H1 (cell line): Measurements from ENCODE around the gene PPP1R10. TPM values are rescaled to one million over a fixed set of nuclear protein-coding genes. Genes with fewer than 3 reads are reported as not detected.

Source experiments
- CTCF ChIA-PET: fragments of 300-600 bp; sonication (Branson Sonifier 250); formaldehyde crosslinking; loops from one replicate; lab custom pipeline; 2021; ENCODE audit not compliant: partially characterized antibody; lab: Charles Lee
- POLR2A ChIA-PET: fragments of 300-600 bp; sonication (Branson Sonifier 250); formaldehyde crosslinking; loops from one replicate; lab custom pipeline; 2021; ENCODE audit warnings: inconsistent platforms; ENCODE audit not compliant: partially characterized antibody; lab: Charles Lee
- DNase-seq, 2 experiments: peaks; one replicate each; pipeline versions ENCODE4 v3.0.0 to v3.0.0-alpha.2; 2010 to 2022; ENCODE audit warnings: low spot score in 2 of 2, low read depth in 1 of 2, mixed read lengths in 1 of 2
- FAIRE-seq: peaks from 2 replicates; lab custom pipeline; 2011; peaks lifted over from hg19 to GRCh38; lab: Jason Lieb, UNC
- H2AFZ ChIP-seq: 2 replicates; pipeline ENCODE4 v1.8.1; 2012; ENCODE audit warnings: low read length, inconsistent platforms
- H2AK5ac ChIP-seq: 2 replicates; pipeline ENCODE4 v1.6.1; 2013; ENCODE audit warnings: low read depth, low read length
- H2BK120ac ChIP-seq: replicated peaks from 2 replicates; pipeline ENCODE3; 2013; ENCODE audit warnings: low read depth, low read length, inconsistent platforms
- H2BK12ac ChIP-seq: 2 replicates; pipeline ENCODE4 v1.6.1; 2013; ENCODE audit warnings: low read depth, low read length
- H2BK15ac ChIP-seq: 2 replicates; pipeline ENCODE4 v1.6.1; 2013; ENCODE audit warnings: low read length
- H2BK20ac ChIP-seq: 2 replicates; pipeline ENCODE4 v1.6.1; 2013; ENCODE audit warnings: low read length
- H2BK5ac ChIP-seq: 2 replicates; pipeline ENCODE4 v1.6.1; 2013; ENCODE audit warnings: low read depth, low read length
- H3K14ac ChIP-seq: 2 replicates; pipeline ENCODE4 v1.6.1; 2013; ENCODE audit warnings: inconsistent platforms; ENCODE audit not compliant: insufficient read length
- H3K18ac ChIP-seq: 2 replicates; pipeline ENCODE4 v1.6.1; 2013; ENCODE audit warnings: low read length; ENCODE audit errors: extremely low read depth
- H3K23ac ChIP-seq: 2 replicates; pipeline ENCODE4 v1.6.1; 2013; ENCODE audit warnings: inconsistent platforms; ENCODE audit not compliant: insufficient read length
- H3K23me2 ChIP-seq: 2 replicates; pipeline ENCODE4 v1.6.1; 2013; ENCODE audit warnings: low read depth, low read length
- H3K27ac ChIP-seq: 2 replicates; pipeline ENCODE4 v1.6.1; 2011; ENCODE audit warnings: low read depth, low read length, inconsistent platforms
- H3K27me3 ChIP-seq, 4 experiments: replicated peaks in 1 of 4; 1 replicate in 1 of 4; 2 replicates in 3 of 4; pipeline versions ENCODE4 v1.6.1 to v1.8.1; 2011 to 2013; ENCODE audit warnings: low read length in 3 of 4, mild to moderate bottlenecking in 3 of 4, inconsistent platforms in 2 of 4, mixed read lengths in 2 of 4, moderate library complexity in 1 of 4; ENCODE audit not compliant: control insufficient read depth in 3 of 4, insufficient read depth in 3 of 4; ENCODE audit errors: extremely low read depth in 1 of 4
- H3K36me3 ChIP-seq, 4 experiments: 2 replicates each; pipeline versions ENCODE4 v1.6.1 to v1.8.1; 2011 to 2013; ENCODE audit warnings: mild to moderate bottlenecking in 4 of 4, low read length in 3 of 4, moderate library complexity in 2 of 4, control low read depth in 1 of 4, inconsistent platforms in 1 of 4; ENCODE audit not compliant: insufficient read depth in 4 of 4, control insufficient read depth in 2 of 4
- H3K4ac ChIP-seq: replicated peaks from 2 replicates; pipeline ENCODE3; 2013; ENCODE audit warnings: low read length, low read depth, mixed read lengths, inconsistent platforms; ENCODE audit not compliant: insufficient read length
- H3K4me1 ChIP-seq, 4 experiments: replicated peaks in 1 of 4; 1 replicate in 1 of 4; 2 replicates in 3 of 4; pipeline versions ENCODE4 v1.6.1 to v1.8.1; 2011 to 2013; ENCODE audit warnings: low read length in 3 of 4, inconsistent platforms in 2 of 4, mixed read lengths in 1 of 4; ENCODE audit not compliant: insufficient read depth in 4 of 4, control insufficient read depth in 3 of 4
- H3K4me2 ChIP-seq, 2 experiments: 2 replicates each; pipeline versions ENCODE4 v1.6.1 to v1.8.1; 2011 to 2013; ENCODE audit warnings: low read depth in 2 of 2, low read length in 2 of 2, control low read depth in 1 of 2, inconsistent platforms in 1 of 2, mild to moderate bottlenecking in 1 of 2; ENCODE audit not compliant: insufficient read depth in 1 of 2
- H3K4me3 ChIP-seq, 4 experiments: fragments of 200-600, 300-600 bp in 1 of 4; sonication (generic), shearing (Covaris generic), sonication (Bioruptor Twin) in 1 of 4; 2 replicates each; pipeline versions ENCODE4 v1.5.1 to v1.8.1; 2011 to 2016; ENCODE audit warnings: low read length in 4 of 4, low read depth in 3 of 4, control low read depth in 2 of 4, inconsistent platforms in 2 of 4, mild to moderate bottlenecking in 2 of 4, mixed read lengths in 1 of 4, moderate library complexity in 1 of 4; ENCODE audit not compliant: insufficient read depth in 2 of 4; ENCODE audit errors: extremely low read depth in 1 of 4
- H3K56ac ChIP-seq: replicated peaks from 2 replicates; pipeline ENCODE3; 2013; ENCODE audit warnings: low read depth, mild to moderate bottlenecking, mixed read lengths, low read length, inconsistent platforms; ENCODE audit not compliant: insufficient read length
- H3K79me1 ChIP-seq: 2 replicates; pipeline ENCODE4 v1.6.1; 2013; ENCODE audit warnings: low read depth, low read length, control low read depth
- H3K79me2 ChIP-seq, 2 experiments: 2 replicates each; pipeline versions ENCODE4 v1.6.1 to v1.8.1; 2012 to 2013; ENCODE audit warnings: low read length in 2 of 2, mild to moderate bottlenecking in 2 of 2, inconsistent platforms in 1 of 2; ENCODE audit not compliant: insufficient read depth in 2 of 2, control insufficient read depth in 1 of 2
- H3K9ac ChIP-seq, 4 experiments: replicated peaks in 1 of 4; 1 replicate in 1 of 4; 2 replicates in 3 of 4; pipeline versions ENCODE4 v1.6.1 to v1.8.1; 2011 to 2013; ENCODE audit warnings: low read depth in 3 of 4, low read length in 3 of 4, control low read depth in 2 of 4, mild to moderate bottlenecking in 2 of 4, moderate library complexity in 2 of 4, inconsistent platforms in 1 of 4; ENCODE audit errors: extremely low read depth in 1 of 4
- H3K9me3 ChIP-seq, 2 experiments: 2 replicates each; pipeline versions ENCODE4 v1.6.1 to v1.8.1; 2012 to 2013; ENCODE audit warnings: mild to moderate bottlenecking in 2 of 2, moderate library complexity in 2 of 2, control low read depth in 1 of 2, inconsistent platforms in 1 of 2, low read depth in 1 of 2, low read length in 1 of 2, mixed read lengths in 1 of 2; ENCODE audit not compliant: insufficient read depth in 2 of 2
- H4K20me1 ChIP-seq, 2 experiments: replicated peaks in 1 of 2; 2 replicates each; pipeline versions ENCODE3 to v1.8.1; 2011 to 2013; ENCODE audit warnings: inconsistent platforms in 2 of 2, low read length in 2 of 2, mild to moderate bottlenecking in 1 of 2; ENCODE audit not compliant: insufficient read depth in 2 of 2, control insufficient read depth in 1 of 2
- H4K5ac ChIP-seq: 2 replicates; pipeline ENCODE4 v1.6.1; 2013; ENCODE audit warnings: low read length, low read depth, mixed read lengths, inconsistent platforms; ENCODE audit not compliant: insufficient read length
- H4K8ac ChIP-seq: 2 replicates; pipeline ENCODE4 v1.8.0; 2013; ENCODE audit warnings: mild to moderate bottlenecking, moderate library complexity, low read length, inconsistent platforms; ENCODE audit not compliant: insufficient read depth; ENCODE audit errors: extremely low read depth
- H4K91ac ChIP-seq: replicated peaks from 2 replicates; pipeline ENCODE3; 2013; ENCODE audit warnings: low read length, mixed read lengths, inconsistent platforms; ENCODE audit not compliant: insufficient read length
- CBX8 ChIP-seq: fragments of 300-800, 300-1000 bp; sonication (generic); IDR thresholded peaks from 2 replicates; pipeline ENCODE4 v1.7.1; 2016; ENCODE audit warnings: low read depth, low read length, borderline replicate concordance
- FOSL1 ChIP-seq: IDR thresholded peaks from 2 replicates; pipeline ENCODE4 v1.6.1; 2011; ENCODE audit warnings: mild to moderate bottlenecking, low read depth, low read length, moderate library complexity; ENCODE audit not compliant: insufficient read depth
- JUND ChIP-seq: IDR thresholded peaks from 2 replicates; pipeline ENCODE4 v1.6.1; 2011; ENCODE audit warnings: mild to moderate bottlenecking, improper control_type of control experiment, low read length
- RXRA ChIP-seq: IDR thresholded peaks from 2 replicates; pipeline ENCODE4 v1.6.1; 2011; ENCODE audit warnings: low read depth, mild to moderate bottlenecking, low read length, moderate library complexity; ENCODE audit not compliant: insufficient read depth
- ZNF274 ChIP-seq: IDR thresholded peaks from 2 replicates; pipeline ENCODE4 v1.7.0; 2012; ENCODE audit warnings: low read length, borderline replicate concordance; ENCODE audit errors: extremely low read depth
- WGBS, 2 experiments: shearing (Covaris generic) in 1 of 2; methylation state at CpG; one replicate each; pipeline versions ENCODE4 v1.1.6 to v1.1.7; 2013 to 2015; ENCODE audit warnings: low lambda C conversion rate in 2 of 2, mixed read lengths in 2 of 2, inconsistent platforms in 1 of 2, low coverage in 1 of 2, missing lambda C conversion rate in 1 of 2; ENCODE audit not compliant: insufficient replicate concordance in 2 of 2, insufficient coverage in 1 of 2, insufficient read length in 1 of 2; ENCODE audit errors: extremely low coverage in 1 of 2, missing lambda C conversion rate in 1 of 2; 5-methylcytosine and 5-hydroxymethylcytosine counted together
- polyA plus RNA-seq, 7 experiments: library from polyadenylated mRNA; depleted of rRNA in 3 of 7; stranded (reverse) in 5 of 7; unstranded in 2 of 7; fragments of >200 nt in 5 of 7; fragments of 200-250 nt in 2 of 7; gene quantifications; 1 replicate in 5 of 7; 2 replicates in 1 of 7; 4 replicates in 1 of 7; pipeline versions ENCODE4 v1.2.1 to v1.2.3, GENCODE V29; 2011 to 2013; ENCODE audit warnings: missing spikeins in 2 of 7, mixed read lengths in 2 of 7
- total RNA-seq: library from RNA; stranded (reverse); fragmentation: NEBNext Ultra II Directional; extraction: Animal tissue kit (Norgen Biotek cat#: 25700); gene quantifications from 2 replicates; pipeline ENCODE4 v1.2.1, GENCODE V29; 2021

Gene PPP1R10
- total and polyA plus RNA-seq, 2 of the 8 experiments (the other 6 are each of a cell fraction or from before 2014, with no cell fraction given): 23.9 to 89.1 TPM

- no peaks in the 10 kb centered on the region for H3K4me1 ChIP-seq
- peaks cover 64 to 87% (median 78%) of the 10 kb centered on the region in 4 experiments for H3K36me3 ChIP-seq
- H2AFZ ChIP-seq: no peak overlapping the region
- no peak overlapping the region for H4K91ac ChIP-seq
- FAIRE-seq (no peak), DNase-seq (no peak)
- H4K8ac ChIP-seq: no peak overlapping the region
- H3K9ac ChIP-seq: no peak overlapping the region
- H2AK5ac ChIP-seq: no peak overlapping the region
- H3K23ac ChIP-seq: no peak overlapping the region
- H2BK20ac ChIP-seq: no peak overlapping the region
- H3K9me3 ChIP-seq: no peaks in the 10 kb centered on the region
- POLR2A ChIA-PET: interaction anchor here (0.6 to 21.6 kb wide), 11 partner anchors 10 to 129 kb away, joined by 3 to 712 read pairs (median 5); partner anchors contain the start of genes DHX16, MRPS18B and PPP1R10
- H4K5ac ChIP-seq: no peak overlapping the region
- H4K20me1 ChIP-seq: peaks cover 11 to 40% of the 10 kb centered on the region in 2 experiments
- H3K4ac ChIP-seq: no peak overlapping the region
- H3K23me2 ChIP-seq: no peaks in the 10 kb centered on the region; the same call in 1 of the 2 replicates
- CTCF ChIA-PET: interaction anchor here (2.2 kb wide), 1 partner anchor 28 kb away, joined by 5 read pairs; no protein-coding TSS in a partner anchor
- H3K18ac ChIP-seq: no peak overlapping the region
- H3K4me3 ChIP-seq: no peak overlapping the region
- no peak overlapping the region for H3K4me2 ChIP-seq
- 95% methylated on average over 13 of the region's 13 CpGs; no CpG with 5 or more reads in 1 of the 2 experiments for WGBS, 2 experiments
- H3K79me2 ChIP-seq: no peaks in the 10 kb centered on the region
- H2BK120ac ChIP-seq: no peak overlapping the region
- no peaks in the 10 kb centered on the region; the same call in none of the 2 replicates for H3K79me1 ChIP-seq
- H2BK5ac ChIP-seq: no peak overlapping the region
- no peaks in the 10 kb centered on the region for H3K27me3 ChIP-seq
- H2BK12ac ChIP-seq: no peak overlapping the region
- H2BK15ac ChIP-seq: no peak overlapping the region
- H3K14ac ChIP-seq: no peak overlapping the region
- no peak overlapping the region for H3K27ac ChIP-seq
- H3K56ac ChIP-seq: no peak overlapping the region
- no peak for TF ChIP-seq CBX8
- no peak for TF ChIP-seq JUND
- no peak for TF ChIP-seq FOSL1
- no peak for TF ChIP-seq RXRA
- no peak for TF ChIP-seq ZNF274
Observed at GRCh38 chr6:30603961-30604360, 13.1 kb downstream of the PPP1R10 start.
